Jurkat, Clone E6-1 (cell line): Measurements from ENCODE around the gene THRB.

Experiments
- DNase-seq: peaks from one replicate; pipeline ENCODE4 v3.0.0-alpha.2; 2011; ENCODE audit warnings: low read depth, low spot score
- H3K4me3 ChIP-seq: 2 replicates; pipeline ENCODE4 v1.5.1; 2011; ENCODE audit warnings: mild to moderate bottlenecking, low read length, control low read depth, moderate library complexity

The THRB gene

GRCh38 chr3:24368605-24369004, 126.0 kb downstream of the THRB start:
- H3K4me3 ChIP-seq: no peak overlapping the region
- DNase-seq: no peak

GRCh38 chr3:24367664-24368264, 126.9 kb downstream of the THRB start:
- DNase-seq: no peak
- no peak overlapping the region for H3K4me3 ChIP-seq

GRCh38 chr3:24367216-24367615, 127.4 kb downstream of the THRB start:
- no peak for DNase-seq
- no peak overlapping the region for H3K4me3 ChIP-seq

- DNase-seq: no peak
- H3K4me3 ChIP-seq: no peak overlapping the region
Measured at GRCh38 chr3:24365168-24365567, 129.5 kb downstream of the THRB start.

- no peak for DNase-seq
- H3K4me3 ChIP-seq: no peak overlapping the region
Measured at GRCh38 chr3:24364359-24364758, 130.3 kb downstream of the THRB start.

GRCh38 chr3:24363242-24363641, 131.4 kb downstream of the THRB start:
- H3K4me3 ChIP-seq: no peak overlapping the region
- no peak for DNase-seq

- DNase-seq: no peak
- no peak overlapping the region for H3K4me3 ChIP-seq
Measured at GRCh38 chr3:24361623-24362022, 133.0 kb downstream of the THRB start.

GRCh38 chr3:24360957-24361356, 133.7 kb downstream of the THRB start:
- no peak overlapping the region for H3K4me3 ChIP-seq
- DNase-seq: no peak

- H3K4me3 ChIP-seq: no peak overlapping the region
- no peak for DNase-seq
Measured at GRCh38 chr3:24359645-24360462, 134.8 kb downstream of the THRB start.

GRCh38 chr3:24359102-24359501, 135.5 kb downstream of the THRB start:
- no peak overlapping the region for H3K4me3 ChIP-seq
- no peak for DNase-seq

- H3K4me3 ChIP-seq: no peak overlapping the region
- DNase-seq: no peak
Measured at GRCh38 chr3:24357635-24358034, 137.0 kb downstream of the THRB start.

GRCh38 chr3:24355806-24356205, 138.8 kb downstream of the THRB start:
- H3K4me3 ChIP-seq: no peak overlapping the region
- DNase-seq: no peak

- H3K4me3 ChIP-seq: no peak overlapping the region
- no peak for DNase-seq
Measured at GRCh38 chr3:24354230-24354629, 140.4 kb downstream of the THRB start.

GRCh38 chr3:24352893-24353553, 141.6 kb downstream of the THRB start:
- no peak for DNase-seq

GRCh38 chr3:24351779-24352469, 142.7 kb downstream of the THRB start:
- H3K4me3 ChIP-seq: no peak overlapping the region
- DNase-seq: no peak

More at GRCh38 chr3:24352893-24353553, 141.6 kb downstream of the THRB start:
- no peak overlapping the region for H3K4me3 ChIP-seq

GRCh38 chr3:24349367-24350019, 145.2 kb downstream of the THRB start:
- DNase-seq: no peak
- H3K4me3 ChIP-seq: no peak overlapping the region

GRCh38 chr3:24348348-24348747, 146.3 kb downstream of the THRB start:
- DNase-seq: no peak
- no peak overlapping the region for H3K4me3 ChIP-seq

GRCh38 chr3:24344784-24345439, 149.7 kb downstream of the THRB start:
- no peak for DNase-seq
- no peak overlapping the region for H3K4me3 ChIP-seq
